HepG2 (cell line): ENCODE results near the gene DDRGK1. TPM values are rescaled to one million over a fixed set of nuclear protein-coding genes. Genes with fewer than 3 reads are reported as not detected.

Experiments used
- BRD4 ChIP-seq: sonication (generic); formaldehyde crosslinking; IDR thresholded peaks from 2 replicates; pipeline ENCODE4 v1.4.0; 2020; ENCODE audit warnings: missing genetic modification reagents
- ETV6 ChIP-seq: sonication (generic); formaldehyde crosslinking; conservative IDR thresholded peaks from 2 replicates; pipeline ENCODE4 v1.4.0; 2020; ENCODE audit warnings: missing genetic modification reagents
- HCFC1 ChIP-seq: fragments of 150-350 bp; IDR thresholded peaks from 2 replicates; pipeline ENCODE4 v1.6.1; 2014; ENCODE audit warnings: low read depth, low read length
- KLF6 ChIP-seq: IDR thresholded peaks from 2 replicates; pipeline ENCODE4 v1.8.0; 2016; ENCODE audit warnings: missing biosample characterization, missing genetic modification reagents
- MAFK ChIP-seq, 2 experiments: IDR thresholded peaks in 1 of 2; conservative IDR thresholded peaks in 1 of 2; 2 replicates each; pipeline ENCODE4 v1.6.1; 2011; ENCODE audit warnings: improper control_type of control experiment in 2 of 2, low read length in 2 of 2
- NFKBIZ ChIP-seq: IDR thresholded peaks from 2 replicates; pipeline ENCODE4 v1.6.1; 2018; ENCODE audit warnings: missing genetic modification reagents, missing compliant biosample characterization
- POLR2AphosphoS2 ChIP-seq: IDR thresholded peaks from 2 replicates; pipeline ENCODE4 v1.6.1; 2011; ENCODE audit warnings: low read depth, low read length, improper control_type of control experiment
- PPARG ChIP-seq: conservative IDR thresholded peaks from 2 replicates; pipeline ENCODE4 v1.6.1; 2016; ENCODE audit warnings: missing biosample characterization, missing genetic modification reagents
- RARA ChIP-seq: IDR thresholded peaks from 2 replicates; pipeline ENCODE4 v1.6.1; 2016; ENCODE audit warnings: missing genetic modification reagents, missing compliant biosample characterization
- TEAD2 ChIP-seq: sonication (generic); formaldehyde crosslinking; IDR thresholded peaks from 2 replicates; pipeline ENCODE4 v1.9.0; 2021; ENCODE audit warnings: missing genetic modification reagents
- polyA plus RNA-seq, 8 experiments: library from polyadenylated mRNA; depleted of rRNA in 3 of 8; stranded (reverse) in 7 of 8; unstranded in 1 of 8; fragments of >200 nt; fragmentation: Illumina TruSeq in 4 of 8; extraction: Trizol in 4 of 8; gene quantifications; 2 replicates each; pipeline versions ENCODE4 v1.2.1 to v1.2.3, GENCODE V29; 2011 to 2016; ENCODE audit warnings: low read depth in 4 of 8, missing spikeins in 1 of 8, mixed read lengths in 1 of 8; ENCODE audit not compliant: insufficient read depth in 1 of 8
- total RNA-seq, 5 experiments: library from RNA; depleted of rRNA; stranded (reverse); fragments of >200 nt; fragmentation: Illumina TruSeq; extraction: Trizol; gene quantifications; 2 replicates each; pipeline ENCODE4 v1.2.3, GENCODE V29; 2016; ENCODE audit warnings: low read depth in 1 of 5
- TF ChIP-seq, protein P1 (sequence below), 2 experiments: sonication (generic) in 1 of 2; formaldehyde crosslinking in 1 of 2; IDR thresholded peaks; 2 replicates each; pipeline versions ENCODE4 v1.6.1 to v1.9.0; 2014 to 2022; ENCODE audit warnings: antibody characterized with exemption in 1 of 2, borderline replicate concordance in 1 of 2, inconsistent platforms in 1 of 2, low read depth in 1 of 2, missing genetic modification reagents in 1 of 2
- TF ChIP-seq, protein P2 (sequence below): sonication (generic); formaldehyde crosslinking; IDR thresholded peaks from 2 replicates; pipeline ENCODE4 v1.4.0; 2020; ENCODE audit warnings: mild to moderate bottlenecking, missing genetic modification reagents, borderline replicate concordance
- TF ChIP-seq, protein P3 (sequence below): sonication (generic); formaldehyde crosslinking; conservative IDR thresholded peaks from 2 replicates; pipeline ENCODE4 v1.8.0; 2022; ENCODE audit warnings: missing genetic modification reagents
- TF ChIP-seq, protein P4 (sequence below): sonication (generic); formaldehyde crosslinking; IDR thresholded peaks from 2 replicates; pipeline ENCODE4 v1.8.0; 2022; ENCODE audit warnings: missing genetic modification reagents, mild to moderate bottlenecking, borderline replicate concordance
- TF ChIP-seq, protein P5 (sequence below): sonication (generic); formaldehyde crosslinking; IDR thresholded peaks from 2 replicates; pipeline ENCODE4 v1.5.0; 2020; ENCODE audit warnings: missing genetic modification reagents, mild to moderate bottlenecking, borderline replicate concordance

The DDRGK1 gene
- total and polyA plus RNA-seq, 2 of the 13 experiments (the other 11 are each of a cell fraction or from before 2014, with no cell fraction given): 96.7 to 149 TPM

DNA sequence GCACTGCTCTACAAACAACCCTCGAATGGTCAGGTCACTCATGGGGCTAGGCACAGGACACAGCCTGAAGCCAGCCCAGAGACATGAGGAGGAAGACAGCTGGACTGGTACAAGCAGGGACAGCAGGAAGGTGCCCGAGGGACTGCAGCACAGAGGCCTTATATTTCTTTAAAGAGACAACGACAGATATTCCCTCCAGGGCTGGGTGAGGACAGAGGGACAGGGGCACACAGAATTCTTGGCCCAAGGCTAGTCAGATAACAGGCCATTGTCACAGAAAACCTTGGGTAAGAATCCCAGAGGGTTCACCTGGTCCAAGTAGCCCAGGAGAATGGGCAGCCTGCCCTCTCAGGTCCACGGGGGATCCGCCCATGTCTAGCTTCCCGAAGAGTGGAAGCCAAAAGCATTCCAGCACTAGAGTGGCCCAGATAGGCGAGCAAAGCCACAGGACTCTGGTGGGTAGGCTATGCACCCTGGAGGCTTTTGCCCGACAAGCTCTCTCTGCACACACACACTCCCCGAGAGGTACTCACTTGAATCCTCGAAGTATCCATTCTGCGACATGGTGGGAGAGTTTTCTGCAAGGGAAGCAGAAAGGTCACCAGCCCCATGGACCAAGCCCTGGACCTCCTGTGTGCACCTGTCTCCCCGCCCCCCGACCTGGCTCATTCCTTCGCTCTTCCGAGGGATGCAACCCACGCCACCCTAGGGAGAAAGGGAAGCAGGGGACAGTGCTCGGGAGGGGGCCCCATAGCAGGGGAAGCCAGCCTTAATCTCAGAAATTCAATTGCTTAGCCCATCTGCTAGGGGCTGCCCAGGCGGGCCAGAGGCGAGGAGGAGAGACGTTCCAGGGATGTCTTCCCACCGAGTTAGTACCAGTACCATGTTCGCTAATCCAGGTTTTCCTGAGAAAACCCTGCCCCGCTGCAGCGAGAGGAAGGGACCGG, 32.8 kb upstream of the DDRGK1 start (continued):
- TF ChIP-seq, protein P1, sequence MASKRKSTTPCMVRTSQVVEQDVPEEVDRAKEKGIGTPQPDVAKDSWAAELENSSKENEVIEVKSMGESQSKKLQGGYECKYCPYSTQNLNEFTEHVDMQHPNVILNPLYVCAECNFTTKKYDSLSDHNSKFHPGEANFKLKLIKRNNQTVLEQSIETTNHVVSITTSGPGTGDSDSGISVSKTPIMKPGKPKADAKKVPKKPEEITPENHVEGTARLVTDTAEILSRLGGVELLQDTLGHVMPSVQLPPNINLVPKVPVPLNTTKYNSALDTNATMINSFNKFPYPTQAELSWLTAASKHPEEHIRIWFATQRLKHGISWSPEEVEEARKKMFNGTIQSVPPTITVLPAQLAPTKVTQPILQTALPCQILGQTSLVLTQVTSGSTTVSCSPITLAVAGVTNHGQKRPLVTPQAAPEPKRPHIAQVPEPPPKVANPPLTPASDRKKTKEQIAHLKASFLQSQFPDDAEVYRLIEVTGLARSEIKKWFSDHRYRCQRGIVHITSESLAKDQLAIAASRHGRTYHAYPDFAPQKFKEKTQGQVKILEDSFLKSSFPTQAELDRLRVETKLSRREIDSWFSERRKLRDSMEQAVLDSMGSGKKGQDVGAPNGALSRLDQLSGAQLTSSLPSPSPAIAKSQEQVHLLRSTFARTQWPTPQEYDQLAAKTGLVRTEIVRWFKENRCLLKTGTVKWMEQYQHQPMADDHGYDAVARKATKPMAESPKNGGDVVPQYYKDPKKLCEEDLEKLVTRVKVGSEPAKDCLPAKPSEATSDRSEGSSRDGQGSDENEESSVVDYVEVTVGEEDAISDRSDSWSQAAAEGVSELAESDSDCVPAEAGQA (IDR thresholded peaks at IDR 0.05; ENCODE audit: low read depth): 0 out of 2 replicates have a peak, but pooled peaks have one; percentile 9
- TF ChIP-seq, protein P1 (CRISPR knock-in tag; IDR thresholded peaks at IDR 0.05; ENCODE audit: borderline replicate concordance): no peak
- peak; percentile 61 to 66; a peak in 3 of 4 replicates for TF ChIP-seq MAFK (conservative IDR thresholded peaks at IDR 0.05 in 1 of 2, IDR thresholded peaks at IDR 0.05 in 1 of 2; ENCODE audit: low read length in 2 of 2)
- no peak for TF ChIP-seq KLF6
- TF ChIP-seq PPARG (CRISPR knock-in tag): no peak
- TF ChIP-seq POLR2AphosphoS2: no peak
- no peak for TF ChIP-seq ETV6 (CRISPR knock-in tag)
- TF ChIP-seq, protein P2, sequence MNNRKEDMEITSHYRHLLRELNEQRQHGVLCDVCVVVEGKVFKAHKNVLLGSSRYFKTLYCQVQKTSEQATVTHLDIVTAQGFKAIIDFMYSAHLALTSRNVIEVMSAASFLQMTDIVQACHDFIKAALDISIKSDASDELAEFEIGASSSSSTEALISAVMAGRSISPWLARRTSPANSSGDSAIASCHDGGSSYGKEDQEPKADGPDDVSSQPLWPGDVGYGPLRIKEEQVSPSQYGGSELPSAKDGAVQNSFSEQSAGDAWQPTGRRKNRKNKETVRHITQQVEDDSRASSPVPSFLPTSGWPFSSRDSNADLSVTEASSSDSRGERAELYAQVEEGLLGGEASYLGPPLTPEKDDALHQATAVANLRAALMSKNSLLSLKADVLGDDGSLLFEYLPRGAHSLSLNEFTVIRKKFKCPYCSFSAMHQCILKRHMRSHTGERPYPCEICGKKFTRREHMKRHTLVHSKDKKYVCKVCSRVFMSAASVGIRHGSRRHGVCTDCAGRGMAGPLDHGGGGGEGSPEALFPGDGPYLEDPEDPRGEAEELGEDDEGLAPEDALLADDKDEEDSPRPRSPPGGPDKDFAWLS: no peak
- TF ChIP-seq, protein P3, sequence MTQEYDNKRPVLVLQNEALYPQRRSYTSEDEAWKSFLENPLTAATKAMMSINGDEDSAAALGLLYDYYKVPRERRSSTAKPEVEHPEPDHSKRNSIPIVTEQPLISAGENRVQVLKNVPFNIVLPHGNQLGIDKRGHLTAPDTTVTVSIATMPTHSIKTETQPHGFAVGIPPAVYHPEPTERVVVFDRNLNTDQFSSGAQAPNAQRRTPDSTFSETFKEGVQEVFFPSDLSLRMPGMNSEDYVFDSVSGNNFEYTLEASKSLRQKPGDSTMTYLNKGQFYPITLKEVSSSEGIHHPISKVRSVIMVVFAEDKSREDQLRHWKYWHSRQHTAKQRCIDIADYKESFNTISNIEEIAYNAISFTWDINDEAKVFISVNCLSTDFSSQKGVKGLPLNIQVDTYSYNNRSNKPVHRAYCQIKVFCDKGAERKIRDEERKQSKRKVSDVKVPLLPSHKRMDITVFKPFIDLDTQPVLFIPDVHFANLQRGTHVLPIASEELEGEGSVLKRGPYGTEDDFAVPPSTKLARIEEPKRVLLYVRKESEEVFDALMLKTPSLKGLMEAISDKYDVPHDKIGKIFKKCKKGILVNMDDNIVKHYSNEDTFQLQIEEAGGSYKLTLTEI (CRISPR knock-in tag): no peak
- TF ChIP-seq RARA (CRISPR knock-in tag): no peak
- no peak for TF ChIP-seq BRD4 (CRISPR knock-in tag)
- TF ChIP-seq TEAD2 (CRISPR knock-in tag): no peak
- TF ChIP-seq, protein P4, sequence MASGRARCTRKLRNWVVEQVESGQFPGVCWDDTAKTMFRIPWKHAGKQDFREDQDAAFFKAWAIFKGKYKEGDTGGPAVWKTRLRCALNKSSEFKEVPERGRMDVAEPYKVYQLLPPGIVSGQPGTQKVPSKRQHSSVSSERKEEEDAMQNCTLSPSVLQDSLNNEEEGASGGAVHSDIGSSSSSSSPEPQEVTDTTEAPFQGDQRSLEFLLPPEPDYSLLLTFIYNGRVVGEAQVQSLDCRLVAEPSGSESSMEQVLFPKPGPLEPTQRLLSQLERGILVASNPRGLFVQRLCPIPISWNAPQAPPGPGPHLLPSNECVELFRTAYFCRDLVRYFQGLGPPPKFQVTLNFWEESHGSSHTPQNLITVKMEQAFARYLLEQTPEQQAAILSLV (CRISPR knock-in tag): no peak
- TF ChIP-seq HCFC1: no peak
- no peak for TF ChIP-seq NFKBIZ (CRISPR knock-in tag)
- TF ChIP-seq, protein P5, sequence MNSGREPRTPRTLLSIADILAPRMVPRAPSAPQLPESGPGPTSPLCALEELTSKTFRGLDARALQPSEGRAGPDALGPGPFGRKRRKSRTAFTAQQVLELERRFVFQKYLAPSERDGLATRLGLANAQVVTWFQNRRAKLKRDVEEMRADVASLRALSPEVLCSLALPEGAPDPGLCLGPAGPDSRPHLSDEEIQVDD (CRISPR knock-in tag): no peak
